Stimulated activated CD8-positive, alpha-beta memory T cell treated with anti-CD3 and anti-CD28 coated beads, Interleukin-7, amount 100 ng/mL, for 1 hour (primary cell): ENCODE results near the gene TEX55.
"Not testable (repeated sequence)": the region's sequence is repeated elsewhere in the genome, so short reads cannot be mapped to it uniquely, and the experiment has no call there.

Experiments
- DNase-seq, 2 donors: peaks; one replicate each; pipeline ENCODE4 v3.0.0-alpha.2; 2020; ENCODE audit warnings: low read depth in 2 of 2

TEX55 gene

GRCh38 chr3:119145500-119146167, at the start of gene TEX55:
Gene TEX55, plus strand, starts transcription at chr3:119146165. Its CDS starts 25 bp downstream, at chr3:119146190.
- no peak for DNase-seq

- DNase-seq, result no peak
Measured at GRCh38 chr3:119098003-119098402, 48.0 kb upstream of the TEX55 start.

GRCh38 chr3:119098619-119099222, 47.2 kb upstream of the TEX55 start:
- DNase-seq, result no peak

- no peak for DNase-seq
Measured at GRCh38 chr3:119099785-119100184, 46.2 kb upstream of the TEX55 start.

- DNase-seq, result no peak
Measured at GRCh38 chr3:119104031-119104430, 41.9 kb upstream of the TEX55 start.

- not testable (repeated sequence) for DNase-seq
Measured at GRCh38 chr3:119118330-119118729, 27.6 kb upstream of the TEX55 start.

GRCh38 chr3:119120480-119120879, 25.5 kb upstream of the TEX55 start:
- DNase-seq, result no peak

GRCh38 chr3:119122350-119122749, 23.6 kb upstream of the TEX55 start:
- DNase-seq, result no peak

GRCh38 chr3:119125342-119125741, 20.6 kb upstream of the TEX55 start:
- no peak for DNase-seq

GRCh38 chr3:119125742-119126504, 20.0 kb upstream of the TEX55 start:
- DNase-seq, result no peak

- DNase-seq, result not testable (repeated sequence)
Measured at GRCh38 chr3:119130291-119130690, 15.7 kb upstream of the TEX55 start.

- not testable (repeated sequence) for DNase-seq
Measured at GRCh38 chr3:119132291-119132690, 13.7 kb upstream of the TEX55 start.

GRCh38 chr3:119139360-119139759, 6.6 kb upstream of the TEX55 start:
- DNase-seq, result not testable (repeated sequence)

GRCh38 chr3:119140466-119140865, 5.5 kb upstream of the TEX55 start:
- no peak for DNase-seq

GRCh38 chr3:119145128-119145499, 851 bp upstream of the TEX55 start:
- no peak for DNase-seq

GRCh38 chr3:119146578-119147375, 812 bp downstream of the TEX55 start:
- DNase-seq, result no peak

- no peak for DNase-seq
Measured at GRCh38 chr3:119147494-119147893, 1.5 kb downstream of the TEX55 start.

- DNase-seq, result no peak
Measured at GRCh38 chr3:119148493-119149180, 2.7 kb downstream of the TEX55 start.

GRCh38 chr3:119149484-119149883, 3.5 kb downstream of the TEX55 start:
- DNase-seq, result no peak

GRCh38 chr3:119156868-119157267, 10.9 kb downstream of the TEX55 start:
- DNase-seq, result no peak

GRCh38 chr3:119157971-119158370, 12.0 kb downstream of the TEX55 start:
- DNase-seq, result no peak
